Skeletal muscle tissue (tissue), 4 donors: ENCODE results near the gene ANGPT4. TPM values are rescaled to one million over a fixed set of nuclear protein-coding genes. Genes with fewer than 3 reads are reported as not detected.

ENCODE experiments used
- H3K27ac ChIP-seq: one replicate; pipeline ENCODE4 v1.7.0; 2013; ENCODE audit warnings: mild to moderate bottlenecking, low read depth, low read length, inconsistent platforms
- H3K27me3 ChIP-seq, 3 donors: one replicate each; pipeline ENCODE4 v1.7.0; 2013; ENCODE audit warnings: low read length in 3 of 3; ENCODE audit not compliant: control insufficient read depth in 3 of 3, insufficient read depth in 3 of 3
- H3K36me3 ChIP-seq, 3 donors: one replicate each; pipeline ENCODE4 v1.7.0; 2013; ENCODE audit warnings: low read length in 3 of 3; ENCODE audit not compliant: control insufficient read depth in 3 of 3, insufficient read depth in 3 of 3
- H3K4me1 ChIP-seq, 3 donors: one replicate each; pipeline ENCODE4 v1.7.0; 2013; ENCODE audit warnings: low read length in 3 of 3, mild to moderate bottlenecking in 3 of 3; ENCODE audit not compliant: control insufficient read depth in 3 of 3, insufficient read depth in 3 of 3
- H3K4me3 ChIP-seq, 3 donors: one replicate each; pipeline ENCODE4 v1.7.0; 2013; ENCODE audit warnings: low read length in 3 of 3
- H3K9ac ChIP-seq, 3 donors: one replicate each; pipeline ENCODE4 v1.7.0; 2013; ENCODE audit warnings: low read length in 3 of 3, mild to moderate bottlenecking in 3 of 3, moderate library complexity in 2 of 3, low read depth in 1 of 3
- H3K9me3 ChIP-seq, 3 donors: one replicate each; pipeline ENCODE4 v1.7.0; 2013; ENCODE audit warnings: low read length in 3 of 3; ENCODE audit not compliant: control insufficient read depth in 3 of 3
- total RNA-seq: library from RNA; depleted of rRNA; stranded (reverse); fragments of >200 nt; gene quantifications from one replicate; pipeline ENCODE4 v1.2.3, GENCODE V29; 2014
- donor health status: Osteomylitis.

ANGPT4 gene
- total RNA-seq, 1 donor from 2014 or later: under 0.01 TPM

DNA sequence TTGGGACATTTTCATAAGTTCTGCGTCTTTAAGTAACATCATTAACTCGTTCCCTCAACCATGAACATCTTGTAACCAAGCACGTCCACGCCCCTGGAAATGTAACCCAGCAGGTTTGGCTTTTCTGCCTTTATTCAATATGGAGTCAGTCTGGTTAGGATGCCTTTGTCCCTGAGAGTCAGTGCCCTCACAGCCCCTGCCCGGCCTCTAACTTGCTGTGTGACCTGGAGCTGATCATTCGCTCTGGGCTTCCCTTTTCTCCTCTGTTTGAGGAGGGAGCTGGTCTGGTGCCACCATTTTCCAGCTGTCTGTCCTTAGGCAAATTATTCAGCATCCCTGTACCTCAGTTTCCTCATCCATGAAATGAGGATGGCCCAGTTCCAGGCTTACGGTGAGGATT, 26.5 kb upstream of the ANGPT4 start:
- H3K27me3 ChIP-seq: peaks cover 12 to 33% (median 23%) of the 10 kb centered on the region in 3 donors

DNA sequence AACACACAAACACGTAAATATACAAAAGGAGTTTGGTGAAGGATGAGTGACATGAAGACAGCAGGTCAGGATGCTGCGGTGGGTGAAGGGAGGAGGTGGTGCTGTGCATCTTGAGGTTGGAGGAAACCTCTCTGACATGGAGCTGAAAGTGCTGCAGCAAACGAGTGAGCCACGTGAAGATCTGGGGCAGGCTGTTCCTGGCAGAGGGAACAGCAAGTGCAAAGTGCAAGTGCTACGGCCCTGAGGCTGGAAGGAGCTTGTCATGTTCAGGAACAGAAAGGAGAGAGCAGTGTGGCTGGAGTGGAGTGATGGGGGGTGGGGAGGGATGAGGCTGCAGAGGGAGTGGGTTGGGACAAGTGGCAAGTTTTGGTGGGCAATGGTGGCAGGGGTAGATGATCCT, 24.8 kb upstream of the ANGPT4 start:
- no peaks in the 10 kb centered on the region for H3K36me3 ChIP-seq
- H3K9ac ChIP-seq: no peak overlapping the region
- no peak overlapping the region for H3K4me3 ChIP-seq
- H3K9me3 ChIP-seq: no peaks in the 10 kb centered on the region
- no peaks in the 10 kb centered on the region for H3K4me1 ChIP-seq
- peaks cover 3 to 17% (median 8%) of the 10 kb centered on the region in 3 donors for H3K27me3 ChIP-seq
- no peak overlapping the region for H3K27ac ChIP-seq

More for the DNA sequence above, 26.5 kb upstream of the ANGPT4 start:
- Histone ChIP-seq H3K9me3 (no peaks in the 10 kb centered on the region), H3K9ac (no peak overlapping the region), H3K27ac (no peak overlapping the region), H3K36me3 (no peaks in the 10 kb centered on the region), H3K4me1 (no peaks in the 10 kb centered on the region), H3K4me3 (no peak overlapping the region)

DNA sequence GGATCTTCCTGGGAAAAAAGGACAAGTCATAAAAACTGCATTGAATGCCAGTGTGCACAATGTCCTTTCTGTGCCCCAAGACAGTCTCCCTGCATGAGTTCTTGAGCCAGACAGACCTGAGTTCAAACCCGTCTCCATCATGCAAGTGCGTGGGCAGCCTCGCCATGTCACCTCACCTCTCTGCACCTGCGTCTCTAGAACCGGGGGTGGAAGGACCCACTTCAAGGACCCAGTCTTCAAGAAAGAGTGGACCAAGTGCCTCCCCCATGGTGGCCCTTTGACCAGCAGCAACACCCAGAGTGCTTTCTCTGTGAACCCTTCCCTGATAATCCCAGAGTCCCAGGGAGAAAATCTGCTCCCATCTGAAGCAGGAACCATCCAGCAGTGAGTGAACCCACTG, 23.5 kb upstream of the ANGPT4 start:
- H3K9ac ChIP-seq: no peak overlapping the region
- H3K4me3 ChIP-seq: no peak overlapping the region
- peaks cover 0 to 6% (median 3%) of the 10 kb centered on the region in 3 donors for H3K27me3 ChIP-seq
- H3K36me3 ChIP-seq: no peaks in the 10 kb centered on the region
- no peak overlapping the region for H3K27ac ChIP-seq
- no peaks in the 10 kb centered on the region for H3K9me3 ChIP-seq
- no peaks in the 10 kb centered on the region for H3K4me1 ChIP-seq

DNA sequence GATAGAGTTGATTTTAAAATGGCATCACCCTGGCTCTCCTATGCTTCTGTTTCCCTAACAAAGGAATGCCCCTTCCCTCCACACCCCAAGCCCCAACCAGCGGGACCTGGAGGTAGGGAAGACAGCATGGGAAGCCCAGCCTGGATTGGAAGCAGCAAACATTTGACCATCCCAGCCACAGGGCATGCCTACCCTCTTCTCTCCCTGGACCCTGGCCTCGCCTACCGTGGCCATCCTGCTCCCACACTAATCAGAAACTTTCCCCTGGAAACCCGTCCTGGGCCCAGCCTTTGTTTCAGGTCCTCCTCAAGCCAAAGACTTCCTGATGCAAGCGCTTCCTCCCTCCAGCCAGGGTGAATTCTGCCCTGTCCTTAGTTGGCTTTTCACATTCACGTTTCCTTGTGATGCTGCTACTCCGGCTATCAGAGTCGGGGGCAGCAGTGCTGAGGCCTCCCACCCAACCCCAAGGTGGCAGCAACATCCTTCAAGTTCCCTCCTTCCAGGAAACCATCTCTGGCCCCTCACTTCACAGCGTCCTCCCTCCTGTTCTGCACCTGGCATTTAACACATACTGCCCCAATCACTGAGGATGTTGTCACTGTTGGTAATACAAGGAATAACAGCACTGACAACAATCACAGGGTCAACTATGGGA, 18.2 kb upstream of the ANGPT4 start:
- no peak overlapping the region for H3K4me3 ChIP-seq
- no peaks in the 10 kb centered on the region for H3K27me3 ChIP-seq
- no peak overlapping the region for H3K9ac ChIP-seq
- H3K36me3 ChIP-seq: no peaks in the 10 kb centered on the region
- H3K9me3 ChIP-seq: peaks cover 0 to 3% (median 0%) of the 10 kb centered on the region in 3 donors
- H3K27ac ChIP-seq: no peak overlapping the region
- no peaks in the 10 kb centered on the region for H3K4me1 ChIP-seq

DNA sequence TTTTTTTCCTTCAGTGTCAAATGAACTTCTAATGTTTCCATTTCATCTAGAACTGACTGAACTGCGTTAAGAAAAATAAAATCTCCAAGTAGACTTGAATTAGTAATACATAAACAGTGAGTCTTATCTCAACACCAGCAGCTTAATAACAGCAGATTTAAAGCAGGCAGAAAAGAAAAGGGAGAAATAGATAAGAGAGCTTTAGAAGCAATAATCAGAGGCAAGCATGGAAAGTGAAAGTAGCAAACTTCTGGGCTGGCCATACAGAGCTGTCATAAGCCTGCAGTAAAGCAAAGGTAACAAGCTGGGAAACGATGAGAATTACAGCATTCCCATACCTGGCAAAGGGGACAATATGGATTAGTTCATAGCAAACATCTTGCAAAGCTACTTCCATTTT, 16.9 kb upstream of the ANGPT4 start:
- no peak overlapping the region for H3K9ac ChIP-seq
- no peaks in the 10 kb centered on the region for H3K36me3 ChIP-seq
- H3K4me3 ChIP-seq: no peak overlapping the region
- H3K27me3 ChIP-seq: peaks cover 0 to 3% (median 0%) of the 10 kb centered on the region in 3 donors
- peaks cover 0 to 3% (median 0%) of the 10 kb centered on the region in 3 donors for H3K9me3 ChIP-seq
- H3K4me1 ChIP-seq: no peaks in the 10 kb centered on the region
- no peak overlapping the region for H3K27ac ChIP-seq

DNA sequence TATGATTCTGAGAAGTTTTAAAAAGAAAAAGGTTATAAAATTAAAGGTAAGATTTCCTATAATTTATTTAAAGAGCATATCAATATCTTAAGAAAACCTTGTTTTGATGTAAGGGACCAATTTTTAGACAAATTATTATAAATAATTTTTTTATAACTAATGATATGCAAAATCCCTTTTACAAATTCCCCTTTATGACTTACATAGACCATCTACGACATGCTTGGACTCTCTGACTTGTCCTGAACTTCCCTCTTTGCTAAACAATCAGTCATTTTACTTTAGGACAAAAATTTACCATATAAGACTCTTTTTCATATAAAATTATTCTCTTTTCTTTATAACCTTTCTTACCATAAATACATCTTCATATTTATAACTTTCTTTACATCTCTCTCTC, 15.3 kb upstream of the ANGPT4 start:
- Histone ChIP-seq H3K4me1 (no peaks in the 10 kb centered on the region), H3K9ac (no peak overlapping the region), H3K36me3 (no peaks in the 10 kb centered on the region), H3K9me3 (peaks cover 0 to 3% (median 0%) of the 10 kb centered on the region in 3 donors), H3K27me3 (peaks cover 0 to 7% (median 0%) of the 10 kb centered on the region in 3 donors), H3K27ac (no peak overlapping the region), H3K4me3 (no peak overlapping the region)

DNA sequence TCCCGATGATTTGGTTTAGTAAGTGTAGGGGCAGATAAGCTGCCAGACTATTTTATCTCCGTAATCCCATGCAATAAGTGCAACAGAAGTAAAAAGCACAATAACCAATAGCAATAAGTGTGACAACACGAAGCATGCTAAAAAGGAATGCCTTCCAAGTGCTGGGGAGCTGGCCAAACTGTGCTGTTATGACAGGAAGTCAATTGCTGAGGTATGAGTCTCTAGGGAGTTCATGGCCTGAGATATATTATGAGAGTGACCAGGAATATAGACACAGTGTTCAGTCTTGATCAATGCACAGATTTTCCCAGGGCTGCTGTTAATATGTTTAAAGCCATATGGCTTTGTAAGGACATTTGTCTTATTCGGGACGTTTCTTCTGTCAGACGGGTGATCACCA, 10.5 kb upstream of the ANGPT4 start:
- H3K27ac ChIP-seq: no peak overlapping the region
- H3K4me1 ChIP-seq: no peaks in the 10 kb centered on the region
- no peak overlapping the region for H3K9ac ChIP-seq

DNA sequence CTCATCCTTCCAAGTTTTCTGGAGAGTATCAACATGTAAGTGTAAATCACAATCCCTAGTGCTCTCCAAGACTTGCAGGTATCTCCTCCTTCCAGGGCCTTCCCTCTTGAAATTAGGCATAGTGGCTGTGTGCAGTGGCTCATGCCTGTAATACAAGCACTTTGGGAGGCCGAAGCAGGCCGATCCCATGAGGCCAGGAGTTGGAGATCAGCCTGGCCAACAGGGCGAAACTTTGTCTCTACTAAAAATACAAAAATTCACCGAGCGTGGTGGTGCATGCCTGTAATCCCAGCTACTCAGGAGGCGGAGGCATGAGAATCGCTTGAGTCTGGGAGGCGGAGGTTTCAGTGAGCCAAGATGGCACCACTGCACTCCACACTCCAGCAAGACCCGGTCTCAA, 9.4 kb upstream of the ANGPT4 start:
- no peak overlapping the region for H3K27ac ChIP-seq
- no peaks in the 10 kb centered on the region for H3K9me3 ChIP-seq
- no peak overlapping the region for H3K9ac ChIP-seq
- no peaks in the 10 kb centered on the region for H3K4me1 ChIP-seq
- H3K27me3 ChIP-seq: peaks cover 0 to 11% (median 0%) of the 10 kb centered on the region in 3 donors
- no peak overlapping the region for H3K4me3 ChIP-seq
- H3K36me3 ChIP-seq: no peaks in the 10 kb centered on the region

More for the DNA sequence above, 10.5 kb upstream of the ANGPT4 start:
- H3K36me3 ChIP-seq: no peaks in the 10 kb centered on the region
- no peak overlapping the region for H3K4me3 ChIP-seq
- peaks cover 0 to 11% (median 0%) of the 10 kb centered on the region in 3 donors for H3K27me3 ChIP-seq
- no peaks in the 10 kb centered on the region for H3K9me3 ChIP-seq

DNA sequence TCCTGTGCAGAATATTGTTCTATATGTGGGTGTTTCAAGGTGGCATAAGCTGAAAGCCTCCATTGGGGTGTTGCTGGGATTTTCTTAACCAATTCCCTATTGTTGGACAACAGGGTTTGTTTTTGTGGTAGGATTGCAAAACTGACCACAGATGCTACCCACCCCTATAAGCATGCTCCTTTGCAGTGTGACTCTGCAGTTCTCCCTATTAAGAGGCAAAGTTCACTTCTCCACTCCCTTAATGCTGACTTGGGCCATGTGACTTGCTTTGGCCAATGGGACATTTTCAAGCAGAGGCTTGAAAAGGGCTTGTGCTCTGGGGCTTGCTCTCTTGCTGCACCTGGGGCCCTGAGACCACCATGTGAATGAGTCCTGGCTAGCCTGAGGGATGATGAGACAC, 8.5 kb upstream of the ANGPT4 start:
- H3K9ac ChIP-seq: no peak overlapping the region
- H3K27ac ChIP-seq: no peak overlapping the region
- peaks cover 0 to 11% (median 0%) of the 10 kb centered on the region in 3 donors for H3K27me3 ChIP-seq
- no peaks in the 10 kb centered on the region for H3K4me1 ChIP-seq
- H3K4me3 ChIP-seq: no peak overlapping the region
- no peaks in the 10 kb centered on the region for H3K36me3 ChIP-seq
- H3K9me3 ChIP-seq: no peaks in the 10 kb centered on the region

DNA sequence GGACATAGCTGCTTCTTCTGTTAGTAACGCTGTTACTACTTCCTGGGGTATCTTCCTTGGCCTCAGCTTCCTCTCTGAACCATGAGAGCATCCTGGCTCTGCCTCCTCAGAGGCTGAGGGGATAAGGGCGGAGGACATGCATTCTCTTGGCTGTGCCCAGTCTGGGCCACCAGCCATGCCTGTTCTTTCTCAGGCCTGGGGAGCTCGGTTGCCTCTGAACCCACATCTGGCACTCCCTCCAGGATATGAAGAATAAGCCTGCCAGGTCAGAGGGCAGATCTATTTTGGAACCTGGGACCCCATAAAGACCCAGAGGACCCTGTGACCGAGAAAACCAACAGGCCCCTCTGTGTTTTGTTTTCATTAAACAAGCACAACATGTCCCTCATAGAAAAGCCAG, 6.6 kb upstream of the ANGPT4 start:
- H3K36me3 ChIP-seq: no peaks in the 10 kb centered on the region
- no peak overlapping the region for H3K27ac ChIP-seq
- H3K9me3 ChIP-seq: no peaks in the 10 kb centered on the region
- peaks cover 0 to 8% (median 0%) of the 10 kb centered on the region in 3 donors for H3K27me3 ChIP-seq
- no peak overlapping the region for H3K9ac ChIP-seq
- H3K4me1 ChIP-seq: no peaks in the 10 kb centered on the region
- no peak overlapping the region for H3K4me3 ChIP-seq
